GM12878 (cell line): Measurements from ENCODE around the gene PLCB2. TPM values are rescaled to one million over a fixed set of nuclear protein-coding genes. Genes with fewer than 3 reads are reported as not detected.

ENCODE experiments used
- ATAC-seq: fragments of 200-7000 bp; cut with Tn5 transposase; 3 replicates; pipeline ENCODE4 v1.9.1; 2020; ENCODE audit warnings: mild to moderate bottlenecking, moderate library complexity
- BruUV-seq: library from RNA; stranded (reverse); fragments of 400-500 nt; replicated peaks from 2 replicates; lab custom pipeline; 2021; lab: Mats Ljungman, UMichigan
- CTCF ChIA-PET: fragments of 300-600 bp; sonication (Branson Sonifier 250); formaldehyde crosslinking; extraction: SDS; loops from one replicate; lab custom pipeline; 2021; ENCODE audit warnings: inconsistent platforms; lab: Yijun Ruan, JAX
- POLR2A ChIA-PET: fragments of 350-600 bp; formaldehyde crosslinking; extraction: SDS; loops from one replicate; lab custom pipeline; 2021; ENCODE audit warnings: inconsistent platforms; lab: Charles Lee
- RAD21 ChIA-PET: fragments of 300-600 bp; sonication (Branson Sonifier 250); formaldehyde crosslinking; loops from one replicate; lab custom pipeline; 2023; ENCODE audit warnings: antibody characterized with exemption; ENCODE audit not compliant: unreplicated experiment; lab: Charles Lee
- SMC1A ChIA-PET: fragments of 300-600 bp; sonication (Branson Sonifier 250); formaldehyde crosslinking; loops from one replicate; lab custom pipeline; 2023; ENCODE audit not compliant: unreplicated experiment, uncharacterized antibody; lab: Charles Lee
- DNase-seq: peaks from one replicate; pipeline ENCODE4 v3.0.0-alpha.2; 2011; ENCODE audit warnings: low read depth, low spot score
- FAIRE-seq: peaks from 3 replicates; lab custom pipeline; 2011; peaks lifted over from hg19 to GRCh38; lab: Jason Lieb, UNC
- H2AFZ ChIP-seq: 2 replicates; pipeline ENCODE4 v1.6.0; 2011; ENCODE audit warnings: low read depth, low read length, control low read depth; ENCODE audit not compliant: control insufficient read depth
- H3K27ac ChIP-seq: 2 replicates; pipeline ENCODE4 v1.5.1; 2011; ENCODE audit warnings: control low read depth; ENCODE audit not compliant: control insufficient read depth, insufficient read depth
- H3K27me3 ChIP-seq, 2 experiments: replicated peaks in 1 of 2; 2 replicates each; pipeline versions ENCODE4 v1.6.0 to v1.6.1; 2011; ENCODE audit warnings: low read length in 1 of 2; ENCODE audit not compliant: control insufficient read depth in 2 of 2, insufficient read depth in 2 of 2
- H3K36me3 ChIP-seq, 2 experiments: 2 replicates each; pipeline ENCODE4 v1.5.1; 2011; ENCODE audit warnings: low read length in 1 of 2; ENCODE audit not compliant: control insufficient read depth in 2 of 2, insufficient read depth in 2 of 2
- H3K4me1 ChIP-seq: 2 replicates; pipeline ENCODE4 v1.6.1; 2011; ENCODE audit warnings: mild to moderate bottlenecking, low read length, moderate library complexity, mixed read lengths; ENCODE audit not compliant: control insufficient read depth, insufficient read depth
- H3K4me2 ChIP-seq: 2 replicates; pipeline ENCODE4 v1.6.0; 2011; ENCODE audit warnings: control low read depth; ENCODE audit not compliant: control insufficient read depth, insufficient read depth
- H3K4me3 ChIP-seq: fragments of 200-600 bp; sonication (generic); 2 replicates; pipeline ENCODE4 v1.5.1; 2016
- H3K79me2 ChIP-seq: 2 replicates; pipeline ENCODE4 v1.6.0; 2011; ENCODE audit warnings: low read length; ENCODE audit not compliant: control insufficient read depth, insufficient read depth
- H3K9ac ChIP-seq: 2 replicates; pipeline ENCODE4 v1.8.0; 2011; ENCODE audit warnings: low read length, control low read depth, mixed read lengths; ENCODE audit not compliant: control insufficient read depth, insufficient read depth
- H3K9me3 ChIP-seq: replicated peaks from 3 replicates; pipeline ENCODE4 v1.5.1; 2011; ENCODE audit warnings: mild to moderate bottlenecking, low read length; ENCODE audit not compliant: control insufficient read depth, insufficient read depth
- H4K20me1 ChIP-seq: 2 replicates; pipeline ENCODE4 v1.6.0; 2011; ENCODE audit not compliant: control insufficient read depth, insufficient read depth
- CBFB ChIP-seq: IDR thresholded peaks from 2 replicates; pipeline ENCODE4 v1.6.1; 2016; ENCODE audit warnings: antibody characterized with exemption, low read depth
- FOS ChIP-seq: IDR thresholded peaks from 3 replicates; pipeline ENCODE4 v1.6.1; 2011; ENCODE audit warnings: borderline replicate concordance; ENCODE audit not compliant: insufficient read length; ENCODE audit errors: extremely low read depth
- IRF4 ChIP-seq: IDR thresholded peaks from 2 replicates; pipeline ENCODE4 v1.6.1; 2011; ENCODE audit warnings: low read depth, low read length
- POLR2AphosphoS2 ChIP-seq: IDR thresholded peaks from 2 replicates; pipeline ENCODE4 v1.6.1; 2011; ENCODE audit warnings: low read depth, mild to moderate bottlenecking, low read length, improper control_type of control experiment, moderate library complexity
- RFX5 ChIP-seq: IDR thresholded peaks from 2 replicates; pipeline ENCODE4 v1.6.1; 2011; ENCODE audit warnings: low read depth, low read length, improper control_type of control experiment
- SP1 ChIP-seq: IDR thresholded peaks from one replicate; pipeline ENCODE4 v1.6.1; 2011; ENCODE audit warnings: low read depth, low read length
- WGBS: methylation state at CpG from one replicate; pipeline ENCODE4 v1.1.6; 2016; ENCODE audit warnings: low lambda C conversion rate; ENCODE audit not compliant: insufficient replicate concordance, insufficient coverage; ENCODE audit errors: missing lambda C conversion rate; 5-methylcytosine and 5-hydroxymethylcytosine counted together
- in situ Hi-C: fragments of 300-500 bp; cut with MboI; formaldehyde crosslinking; loops from 9 replicates; pipeline ENCODE4 v1.14.3; 2018; ENCODE audit warnings: mixed read lengths
- intact Hi-C: fragments of 100-400 bp; cut with micrococcal nuclease; formaldehyde crosslinking; loops from one replicate; pipeline ENCODE4 v1.14.2; 2022; ENCODE audit not compliant: unreplicated experiment
- polyA plus RNA-seq, 11 experiments: library from polyadenylated mRNA; depleted of rRNA in 4 of 11; unstranded in 6 of 11; stranded (reverse) in 5 of 11; fragments of >200 nt; fragmentation: Nextera tagmentation in 4 of 11; fragmentation: Illumina TruSeq in 1 of 11; extraction: Ambion mirVana in 4 of 11; extraction: Trizol in 1 of 11; gene quantifications; 1 replicate in 1 of 11; 2 replicates in 10 of 11; pipeline versions ENCODE4 v1.2.1 to v1.2.3, GENCODE V29; 2011 to 2016; ENCODE audit warnings: inconsistent platforms in 2 of 11, missing spikeins in 2 of 11, low read depth in 1 of 11
- total RNA-seq, 4 experiments: library from RNA; depleted of rRNA in 3 of 4; stranded (reverse); fragments of >200 nt in 3 of 4; fragmentation: Illumina TruSeq in 1 of 4; extraction: Trizol in 1 of 4; gene quantifications; 2 replicates each; pipeline versions ENCODE4 v1.2.1 to v1.2.3, GENCODE V29; 2013 to 2021
- TF ChIP-seq, protein P1 (sequence below): IDR thresholded peaks from 2 replicates; pipeline ENCODE4 v1.6.1; 2011; ENCODE audit warnings: low read depth, mild to moderate bottlenecking, low read length, moderate library complexity, borderline replicate concordance; ENCODE audit errors: extremely low read depth

The PLCB2 gene
- total and polyA plus RNA-seq, 10 of the 15 experiments (the other 5 are each of a cell fraction or from before 2014, with no cell fraction given), result 1.2 to 39.4 (median 10.7) TPM

DNA sequence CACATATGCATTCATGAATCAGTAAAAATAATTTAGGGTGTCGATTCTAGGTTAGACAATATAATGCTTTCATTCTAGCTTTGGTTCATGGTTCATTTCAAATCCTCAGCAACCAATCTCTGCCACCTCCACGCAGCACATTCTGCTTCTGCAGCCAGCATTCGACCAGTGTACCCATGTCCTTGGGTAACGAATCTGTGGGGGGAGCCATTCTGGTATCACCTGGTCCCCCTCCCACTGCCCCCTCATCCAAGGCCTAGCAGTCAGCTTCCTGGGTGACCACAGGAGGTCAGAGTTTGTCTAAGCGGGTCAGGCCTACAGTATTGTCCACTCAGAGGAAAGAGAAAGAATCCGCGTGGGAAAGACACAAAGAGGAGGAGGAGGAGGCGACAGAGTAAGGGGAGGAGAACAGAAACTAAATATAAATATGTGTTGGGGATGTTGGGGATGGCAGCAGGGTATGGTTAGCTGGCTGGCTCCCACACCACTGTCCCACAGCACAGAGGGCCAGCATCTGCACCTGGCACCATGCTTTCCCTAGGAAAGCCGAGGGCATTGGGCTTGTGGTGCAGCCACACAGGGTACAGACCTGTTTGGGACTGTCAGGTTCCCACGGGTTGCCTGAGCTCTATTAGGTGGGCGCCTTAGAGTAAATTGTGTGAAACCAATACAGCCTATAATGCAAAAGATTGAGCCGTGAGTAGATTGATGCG lies 56.8 kb downstream of the PLCB2 start (continued):
- TF ChIP-seq, protein P1, sequence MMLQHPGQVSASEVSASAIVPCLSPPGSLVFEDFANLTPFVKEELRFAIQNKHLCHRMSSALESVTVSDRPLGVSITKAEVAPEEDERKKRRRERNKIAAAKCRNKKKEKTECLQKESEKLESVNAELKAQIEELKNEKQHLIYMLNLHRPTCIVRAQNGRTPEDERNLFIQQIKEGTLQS, result no peak
- no peak for TF ChIP-seq FOS

GRCh38 chr15:40250304-40250656 lies 57.5 kb downstream of the PLCB2 start:
- TF ChIP-seq CBFB (no peak), RFX5 (no peak), SP1 (no peak), POLR2AphosphoS2 (no peak), IRF4 (no peak)
- SMC1A ChIA-PET, result no interaction called here
- Histone ChIP-seq H2AFZ (no peak overlapping the region), H3K27ac (no peak overlapping the region), H3K36me3 (no peaks in the 10 kb centered on the region), H3K9ac (no peak overlapping the region), H4K20me1 (no peaks in the 10 kb centered on the region), H3K9me3 (no peaks in the 10 kb centered on the region), H3K4me3 (no peak overlapping the region), H3K4me2 (no peak overlapping the region), H3K79me2 (no peaks in the 10 kb centered on the region), H3K27me3 (peaks cover 0 to 9% of the 10 kb centered on the region in 2 experiments; a peak in 3 of 4 replicates), H3K4me1 (no peaks in the 10 kb centered on the region)
- in situ Hi-C loops (no loop called here), intact Hi-C loops (no loop called here)
- no peak for ATAC-seq
- BruUV-seq, result no TSS peak
- RAD21 ChIA-PET, result interaction anchor here (0.8 to 1.4 kb wide), 2 partner anchors 25 to 33 kb away, joined by 3 to 4 read pairs; no protein-coding TSS in a partner anchor
- POLR2A ChIA-PET, result no interaction called here
- no peak for DNase-seq
- no peak for FAIRE-seq
- WGBS, result 56% methylated on average over 8 of the region's 8 CpGs
- CTCF ChIA-PET, result interaction anchor here (0.7 to 2.1 kb wide), 2 partner anchors 33 to 214 kb away, joined by 3 to 10 read pairs; no protein-coding TSS in a partner anchor
